CD4-positive, alpha-beta T cell treated with Interleukin-17A for 1 hour (primary cell): ENCODE results near the gene FKBP11.
"Not testable (repeated sequence)": the region's sequence is repeated elsewhere in the genome, so short reads cannot be mapped to it uniquely, and the experiment has no call there.

Experiments
- DNase-seq: peaks from one replicate; pipeline ENCODE4 v3.0.0-alpha.2; 2020

Gene FKBP11

DNA sequence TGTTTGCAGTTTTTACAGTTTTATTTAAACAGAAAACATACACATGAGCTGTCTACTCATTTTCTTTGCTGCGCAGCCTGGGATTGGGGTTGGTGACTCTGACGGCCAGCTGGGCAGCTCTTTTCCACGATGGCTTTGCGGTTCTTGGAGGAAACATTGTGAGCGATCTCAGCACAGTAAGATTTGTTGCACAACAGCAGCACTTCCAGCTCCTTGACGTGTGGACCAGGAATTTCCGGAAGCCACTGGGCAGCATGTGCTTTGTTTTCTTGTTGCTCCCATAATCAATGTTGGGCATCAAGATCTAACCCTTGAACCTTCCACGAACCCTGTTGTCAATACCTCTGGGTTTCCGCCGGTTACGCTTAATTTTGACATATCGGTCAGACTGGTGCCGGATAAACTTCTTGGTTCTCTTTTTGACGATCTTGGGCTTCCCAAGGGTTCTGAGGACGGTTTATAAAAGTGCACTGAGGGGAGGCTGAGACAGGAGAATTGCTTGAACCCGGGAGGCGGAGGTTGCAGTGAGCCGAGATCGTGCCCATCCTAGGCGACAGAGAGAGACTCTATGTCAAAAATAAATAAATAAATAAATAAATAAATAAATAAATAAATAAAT, 21.8 kb downstream of the FKBP11 start:
- DNase-seq: no peak

DNA sequence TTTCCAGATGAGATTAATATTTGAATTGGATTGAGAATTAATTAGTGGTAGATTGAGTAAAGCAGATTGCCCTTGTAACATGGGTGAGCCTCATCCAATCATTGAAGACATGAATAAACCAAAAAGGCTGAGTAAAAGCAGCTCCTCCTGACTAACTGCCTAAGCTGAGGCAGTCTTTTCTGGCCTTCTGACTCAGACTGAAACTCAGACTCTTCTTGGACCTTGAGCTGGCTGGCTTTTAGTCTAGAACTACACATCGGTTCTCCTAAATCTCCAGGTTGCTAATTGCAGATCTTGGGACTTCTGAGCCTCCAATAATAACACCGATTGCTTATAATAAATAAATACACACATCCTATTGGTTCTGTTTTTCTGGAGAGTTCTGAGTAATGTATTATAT, 24.0 kb downstream of the FKBP11 start:
- no peak for DNase-seq

DNA sequence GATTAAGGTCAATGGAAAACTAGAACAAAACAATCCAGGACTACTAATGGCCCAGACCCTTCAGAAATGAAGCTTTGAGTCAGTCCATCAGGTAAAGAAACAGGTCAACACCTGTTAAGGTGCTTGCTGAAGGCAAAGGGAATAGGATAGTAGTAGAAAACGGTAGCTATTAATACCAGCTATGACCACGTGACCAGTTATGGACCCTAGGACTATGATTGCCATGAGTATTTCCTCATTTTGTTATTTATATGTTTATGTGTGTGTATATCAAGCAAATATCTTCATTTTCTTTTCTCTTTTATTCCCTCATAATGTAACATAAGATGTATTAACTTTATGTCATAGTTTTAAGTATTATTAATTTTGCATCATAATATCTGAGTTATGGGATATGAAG, 25.6 kb downstream of the FKBP11 start:
- DNase-seq: no peak

GRCh38 chr12:48894271-48894670, 31.0 kb downstream of the FKBP11 start:
- DNase-seq: no peak

DNA sequence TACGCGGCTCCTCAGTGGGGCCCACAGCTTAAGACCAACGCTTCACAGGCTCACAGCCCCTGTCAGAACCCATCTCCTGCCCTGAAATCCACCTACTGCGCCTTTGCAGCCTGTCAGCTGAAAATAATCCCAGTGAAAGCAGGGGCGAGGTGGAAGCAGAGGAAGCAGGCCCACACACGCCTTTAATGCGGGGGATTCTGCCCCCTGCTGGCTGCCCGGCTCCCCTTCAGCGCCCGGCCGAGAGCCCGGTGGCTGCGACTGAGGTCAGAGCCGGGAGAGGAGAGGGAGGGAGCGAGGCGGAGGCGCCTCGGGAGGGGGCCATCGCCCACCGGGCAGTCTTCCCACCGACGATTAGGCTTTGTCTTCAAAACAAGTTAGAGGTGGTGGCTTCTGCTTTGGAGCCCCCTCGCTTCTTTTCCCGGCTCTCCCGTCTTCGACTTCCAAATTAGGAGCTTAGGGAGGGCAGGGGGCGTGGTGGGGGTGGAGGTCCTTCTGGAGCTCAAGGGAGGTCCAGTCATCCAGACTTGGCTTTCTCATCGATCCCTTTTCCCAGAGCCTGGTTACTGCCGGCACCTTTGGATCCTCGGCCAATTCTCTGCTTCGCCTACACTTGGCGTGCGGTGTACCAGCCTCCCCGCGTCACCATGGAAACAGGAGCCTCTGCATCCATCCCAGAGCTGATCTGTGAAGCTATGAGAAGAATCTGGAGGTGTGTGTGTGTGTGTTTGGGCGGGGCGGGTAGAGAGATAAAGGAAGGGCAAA, 34.5 kb downstream of the FKBP11 start:
- DNase-seq: peak; percentile 74

DNA sequence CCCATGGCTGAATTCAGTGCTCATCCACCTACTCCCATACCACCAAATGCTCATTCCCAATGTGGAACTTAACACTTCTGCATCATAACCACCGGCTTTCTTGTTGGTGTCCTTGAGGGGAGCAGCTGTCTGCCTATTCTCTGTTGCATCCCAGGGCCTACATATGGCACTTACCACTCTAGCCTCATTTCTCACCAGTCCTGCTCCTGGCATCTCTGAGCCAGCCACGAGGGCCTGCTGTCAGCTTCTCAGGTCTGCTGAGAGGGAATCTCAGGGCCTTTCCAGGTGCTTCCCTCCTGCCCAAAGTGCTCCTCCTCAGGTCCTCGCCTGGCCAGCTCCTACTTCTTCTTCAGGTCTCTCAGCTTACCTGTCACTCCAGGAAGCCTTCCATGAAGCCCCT, 35.6 kb downstream of the FKBP11 start:
- DNase-seq: no peak

DNA sequence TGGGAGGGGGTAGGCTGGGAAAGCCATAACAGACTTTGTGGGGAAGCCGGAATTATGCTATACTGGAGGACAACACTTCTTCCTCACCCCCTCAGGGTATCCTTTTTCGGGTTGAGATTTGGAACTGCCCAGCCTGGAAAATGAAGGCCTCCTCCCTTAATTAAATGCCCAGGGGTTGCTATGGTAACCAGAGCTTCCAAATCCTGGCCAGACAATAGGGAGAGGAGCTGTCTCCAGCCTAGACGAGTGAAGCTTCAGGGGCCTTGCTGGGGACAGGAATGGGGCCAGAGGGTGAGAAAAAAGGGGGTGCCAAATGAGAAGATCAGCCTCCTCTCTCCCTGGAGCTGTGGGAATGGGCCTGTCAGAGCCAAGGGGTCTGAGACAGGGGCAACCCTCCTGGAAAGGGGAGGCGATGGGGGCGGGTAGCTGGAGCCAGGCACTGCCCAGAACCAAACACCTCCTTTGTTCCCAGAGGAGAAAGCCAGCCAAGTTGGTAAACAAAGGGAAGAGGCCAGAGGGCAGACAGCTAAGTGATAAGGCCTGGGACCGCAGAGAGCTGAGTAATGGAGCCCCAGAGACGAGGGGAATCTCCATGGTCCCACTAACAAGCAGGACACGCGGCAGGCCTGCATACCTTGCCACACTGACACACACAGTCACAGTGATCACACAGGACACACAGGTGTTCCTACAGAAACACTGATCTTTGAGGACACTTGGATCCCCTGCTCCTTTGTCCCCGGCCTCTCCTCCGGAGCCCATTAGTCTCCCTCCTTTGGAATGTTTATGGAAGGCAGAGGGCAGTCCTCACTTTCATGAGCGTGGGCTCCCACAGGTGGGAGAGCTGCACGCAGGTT, 41.8 kb downstream of the FKBP11 start:
- no peak for DNase-seq

- DNase-seq: no peak
Observed at GRCh38 chr12:48882972-48883304, 42.4 kb downstream of the FKBP11 start.

- no peak for DNase-seq
Observed at GRCh38 chr12:48882315-48882687, 43.0 kb downstream of the FKBP11 start.

DNA sequence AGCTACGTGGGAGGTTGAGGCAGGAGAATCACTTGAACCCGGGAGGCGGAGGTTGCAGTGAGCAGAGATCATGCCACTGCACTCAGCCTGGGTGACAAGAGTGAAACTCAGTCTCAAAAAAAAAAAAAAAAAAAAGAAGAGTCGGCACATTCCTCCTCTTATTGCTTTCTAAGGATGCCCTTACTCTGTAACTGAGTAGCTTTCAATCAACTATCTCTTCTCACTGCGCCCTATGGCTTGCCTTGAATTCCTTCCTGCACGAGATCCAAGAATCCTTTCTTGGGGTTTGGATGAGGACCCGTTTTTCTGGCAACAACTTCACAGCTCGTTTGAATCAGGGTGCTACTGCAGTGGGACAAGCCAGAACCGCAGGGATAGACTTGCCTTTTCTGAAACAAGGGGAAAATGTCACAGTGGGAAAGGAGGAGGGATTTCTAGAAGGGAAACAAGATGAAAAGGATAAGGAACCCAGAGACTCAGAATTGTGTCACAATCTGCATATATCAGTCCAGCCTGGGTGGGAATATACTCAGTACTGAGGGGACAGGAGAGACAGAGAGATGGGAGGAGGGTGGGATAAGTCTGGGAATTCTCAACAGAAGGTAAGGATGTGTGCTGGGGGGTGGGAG, 43.5 kb downstream of the FKBP11 start:
- DNase-seq: no peak

GRCh38 chr12:48880647-48881046, 44.6 kb downstream of the FKBP11 start:
- no peak for DNase-seq

DNA sequence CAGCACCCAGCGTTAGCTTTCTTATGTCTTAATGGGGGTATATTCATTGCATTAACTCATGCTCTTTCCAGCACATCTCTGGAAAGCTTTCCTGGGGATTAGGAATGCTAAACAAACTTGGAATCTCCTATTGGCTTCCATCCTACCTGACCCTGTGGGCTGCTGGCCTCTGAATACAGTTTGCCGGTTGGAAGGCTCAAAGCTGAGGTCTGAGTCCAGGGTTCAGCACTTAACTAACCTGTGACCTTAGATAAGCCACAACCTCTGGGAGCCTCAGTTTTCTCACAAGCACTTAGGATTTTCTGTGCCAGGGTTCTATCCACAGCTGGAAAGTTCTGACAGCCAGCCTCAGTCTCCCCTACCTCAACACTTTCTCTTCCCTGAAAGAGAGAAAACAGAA, 46.7 kb downstream of the FKBP11 start:
- no peak for DNase-seq

GRCh38 chr12:48875944-48876515, 49.3 kb downstream of the FKBP11 start:
- no peak for DNase-seq

DNA sequence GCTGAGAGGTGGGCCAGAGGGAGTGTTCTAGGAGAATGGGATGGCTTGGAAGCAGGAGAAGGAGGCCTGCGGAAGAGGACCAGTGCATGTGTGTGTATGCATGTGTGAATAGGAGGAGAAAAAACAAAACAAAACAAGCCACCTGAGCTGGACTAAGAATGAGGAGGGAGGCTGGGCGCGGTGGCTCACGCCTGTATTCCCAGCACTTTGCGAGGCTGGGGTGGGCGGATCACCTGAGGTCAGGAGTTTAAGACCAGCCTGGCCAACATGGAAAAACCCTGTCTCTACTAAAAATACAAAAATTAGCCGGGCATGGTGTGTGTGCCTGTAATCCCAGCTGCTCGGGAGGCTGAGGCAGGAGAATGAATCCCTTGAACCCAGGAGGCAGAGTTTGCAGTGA, 51.8 kb downstream of the FKBP11 start:
- not testable (repeated sequence) for DNase-seq

- DNase-seq: no peak
Observed at GRCh38 chr12:48873096-48873495, 52.2 kb downstream of the FKBP11 start.
